Measurements from ENCODE around the gene CACNG1.

The CACNG1 gene

GRCh38 chr17:67044016-67044772, at the start of gene CACNG1:
Gene CACNG1 (plus strand): TSS chr17:67044554. CDS start chr17:67044661, 107 bp downstream.
- FAIRE-seq (no peak), DNase-seq (ENCODE audit: insufficient read length, low spot score) (no peak)

- DNase-seq (ENCODE audit: insufficient read length, low spot score) (no peak), FAIRE-seq (no peak)
Observed at GRCh38 chr17:66994930-66995535, 49.3 kb upstream of the CACNG1 start.

GRCh38 chr17:66995944-66996343, 48.4 kb upstream of the CACNG1 start:
- no peak for FAIRE-seq
- no peak for DNase-seq (ENCODE audit: insufficient read length, low spot score)

GRCh38 chr17:66996926-66997325, 47.4 kb upstream of the CACNG1 start:
- no peak for FAIRE-seq
- no peak for DNase-seq (ENCODE audit: insufficient read length, low spot score)

GRCh38 chr17:67003231-67003630, 41.1 kb upstream of the CACNG1 start:
- FAIRE-seq (no peak), DNase-seq (ENCODE audit: insufficient read length, low spot score) (no peak)

- FAIRE-seq (no peak), DNase-seq (ENCODE audit: insufficient read length, low spot score) (no peak)
Observed at GRCh38 chr17:67004181-67004580, 40.2 kb upstream of the CACNG1 start.

- FAIRE-seq (no peak), DNase-seq (ENCODE audit: insufficient read length, low spot score) (no peak)
Observed at GRCh38 chr17:67007266-67007665, 37.1 kb upstream of the CACNG1 start.

- DNase-seq (ENCODE audit: insufficient read length, low spot score) = no peak
- FAIRE-seq = no peak
Observed at GRCh38 chr17:67008101-67008500, 36.3 kb upstream of the CACNG1 start.

GRCh38 chr17:67011527-67012175, 32.7 kb upstream of the CACNG1 start:
- DNase-seq (ENCODE audit: insufficient read length, low spot score) (no peak), FAIRE-seq (no peak)

GRCh38 chr17:67013891-67014290, 30.5 kb upstream of the CACNG1 start:
- DNase-seq (ENCODE audit: insufficient read length, low spot score) (no peak), FAIRE-seq (no peak)

- FAIRE-seq = no peak
- DNase-seq (ENCODE audit: insufficient read length, low spot score) = no peak
Observed at GRCh38 chr17:67015001-67015400, 29.4 kb upstream of the CACNG1 start.

- no peak for DNase-seq (ENCODE audit: insufficient read length, low spot score)
- FAIRE-seq = no peak
Observed at GRCh38 chr17:67016039-67016762, 28.2 kb upstream of the CACNG1 start.

GRCh38 chr17:67017910-67018309, 26.4 kb upstream of the CACNG1 start:
- FAIRE-seq (no peak), DNase-seq (ENCODE audit: insufficient read length, low spot score) (no peak)

GRCh38 chr17:67018471-67019434, 25.6 kb upstream of the CACNG1 start:
- no peak for DNase-seq (ENCODE audit: insufficient read length, low spot score)
- FAIRE-seq = no peak

- no peak for FAIRE-seq
- DNase-seq (ENCODE audit: insufficient read length, low spot score) = no peak
Observed at GRCh38 chr17:67019809-67020208, 24.5 kb upstream of the CACNG1 start.

GRCh38 chr17:67020293-67020766, 24.0 kb upstream of the CACNG1 start:
- DNase-seq (ENCODE audit: insufficient read length, low spot score) (no peak), FAIRE-seq (no peak)

GRCh38 chr17:67021196-67021595, 23.2 kb upstream of the CACNG1 start:
- FAIRE-seq (no peak), DNase-seq (ENCODE audit: insufficient read length, low spot score) (no peak)

GRCh38 chr17:67021743-67022450, 22.5 kb upstream of the CACNG1 start:
- FAIRE-seq = no peak

GRCh38 chr17:67022451-67022810, 21.9 kb upstream of the CACNG1 start:
- FAIRE-seq = no peak
- no peak for DNase-seq (ENCODE audit: insufficient read length, low spot score)

More at GRCh38 chr17:67021743-67022450, 22.5 kb upstream of the CACNG1 start:
- no peak for DNase-seq (ENCODE audit: insufficient read length, low spot score)

All from GM19239 (cell line).